Gastrocnemius medialis (tissue), 4 donors: ENCODE measurements around the gene ARID5B. TPM values are rescaled to one million over a fixed set of nuclear protein-coding genes. Genes with fewer than 3 reads are reported as not detected.
A peak's percentile ranks its signal among the peaks of the same experiment; 100 is the strongest.

Experiments used
- ATAC-seq, 2 donors: fragments of 150-250 bp; one replicate each; pipeline ENCODE4 v1.9.1; 2016
- DNase-seq, 2 donors: peaks; one replicate each; pipeline ENCODE4 v3.0.0-alpha.2; 2019
- H3K27ac ChIP-seq, 4 donors: fragments of 200-600 bp; sonication (generic); 1 replicate in 1 of 4; 2 replicates in 3 of 4; pipeline ENCODE4 v1.5.1; 2016 to 2018; ENCODE audit warnings: mild to moderate bottlenecking in 2 of 4, moderate library complexity in 1 of 4
- H3K27me3 ChIP-seq, 3 donors: fragments of 200-600 bp; sonication (generic) in 2 of 3; 1 replicate in 1 of 3; 2 replicates in 2 of 3; pipeline versions ENCODE4 v1.5.1 to v1.6.0; 2016 to 2019; ENCODE audit warnings: mild to moderate bottlenecking in 1 of 3, moderate library complexity in 1 of 3
- H3K36me3 ChIP-seq, 2 donors: fragments of 200-600 bp; sonication (generic) in 1 of 2; one replicate each; pipeline ENCODE4 v1.5.1; 2017 to 2018
- H3K4me1 ChIP-seq, 2 donors: fragments of 200-600 bp; sonication (generic) in 1 of 2; one replicate each; pipeline ENCODE4 v1.5.1; 2016 to 2017; ENCODE audit warnings: mild to moderate bottlenecking in 2 of 2
- H3K4me3 ChIP-seq, 4 donors: fragments of 200-600 bp; sonication (generic) in 3 of 4; 1 replicate in 1 of 4; 2 replicates in 3 of 4; pipeline ENCODE4 v1.5.1; 2016 to 2019; ENCODE audit warnings: mild to moderate bottlenecking in 2 of 4
- H3K9me3 ChIP-seq, 3 donors: fragments of 200-600 bp; sonication (generic) in 2 of 3; 1 replicate in 1 of 3; 2 replicates in 2 of 3; pipeline ENCODE4 v1.5.1; 2016 to 2019
- POLR2A ChIP-seq, 2 donors: fragments of 450-650 bp; IDR thresholded peaks; one replicate each; pipeline ENCODE4 v1.6.1; 2017; ENCODE audit warnings: antibody characterized with exemption in 2 of 2, mild to moderate bottlenecking in 2 of 2, moderate library complexity in 2 of 2
- in situ Hi-C, 4 donors: fragments of 200-750 bp; cut with MboI; loops; one replicate each; pipeline versions ENCODE4 v1.15.0 to v1.8.0; 2017; ENCODE audit warnings: low sequenced_read_pairs in 4 of 4
- intact Hi-C: fragments of 100-400 bp; cut with DNase I; formaldehyde crosslinking; loops from one replicate; pipeline ENCODE4 v1.15.1; 2023; ENCODE audit warnings: low total_unique reads
- total RNA-seq, 4 donors: library from RNA; depleted of rRNA; stranded (reverse); fragments of >200 nt; gene quantifications; one replicate each; pipeline versions ENCODE4 v1.1.0 to v1.2.3, GENCODE V29; 2016
- TF ChIP-seq, protein P1 (sequence below), 5 experiments: fragments of 450-650 bp in 3 of 5; fragments of 200-600 bp in 2 of 5; sonication (generic) in 2 of 5; IDR thresholded peaks in 4 of 5; conservative IDR thresholded peaks in 1 of 5; 1 replicate in 4 of 5; 2 replicates in 1 of 5; pipeline ENCODE4 v1.5.1; 2016 to 2019; ENCODE audit warnings: antibody characterized with exemption in 5 of 5, mild to moderate bottlenecking in 3 of 5, moderate library complexity in 3 of 5

The ARID5B gene
- total RNA-seq, 4 donors from 2014 or later, result 156 to 512 (median 263) TPM

DNA sequence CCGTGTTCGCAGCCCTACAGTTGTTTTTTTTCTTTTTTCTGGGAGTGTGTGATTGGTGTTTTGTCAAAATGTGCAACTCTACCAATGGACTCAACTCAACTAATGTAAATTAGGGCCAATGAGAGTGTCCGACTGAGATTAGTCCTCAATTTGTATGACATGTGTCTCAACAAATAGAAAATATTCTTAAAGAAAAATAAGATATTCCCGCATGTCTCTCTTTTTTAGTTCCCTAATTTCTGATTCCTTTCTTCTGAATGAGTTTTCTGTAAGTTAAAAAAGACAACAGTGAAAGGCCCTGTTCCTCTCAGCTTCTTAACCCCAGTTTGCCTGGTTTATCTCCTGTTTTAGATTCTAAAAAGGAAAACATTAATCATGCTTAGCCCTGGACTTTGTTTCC, 61.5 kb downstream of the ARID5B start:
- intact Hi-C loops (no loop called here), in situ Hi-C loops (no loop called here)
- Histone ChIP-seq H3K36me3 (no peaks in the 10 kb centered on the region), H3K4me3 (no peak overlapping the region), H3K27me3 (no peaks in the 10 kb centered on the region), H3K27ac (no peak overlapping the region), H3K9me3 (no peaks in the 10 kb centered on the region), H3K4me1 (peaks cover 21 to 38% of the 10 kb centered on the region in 2 donors)
- TF ChIP-seq, protein P1, sequence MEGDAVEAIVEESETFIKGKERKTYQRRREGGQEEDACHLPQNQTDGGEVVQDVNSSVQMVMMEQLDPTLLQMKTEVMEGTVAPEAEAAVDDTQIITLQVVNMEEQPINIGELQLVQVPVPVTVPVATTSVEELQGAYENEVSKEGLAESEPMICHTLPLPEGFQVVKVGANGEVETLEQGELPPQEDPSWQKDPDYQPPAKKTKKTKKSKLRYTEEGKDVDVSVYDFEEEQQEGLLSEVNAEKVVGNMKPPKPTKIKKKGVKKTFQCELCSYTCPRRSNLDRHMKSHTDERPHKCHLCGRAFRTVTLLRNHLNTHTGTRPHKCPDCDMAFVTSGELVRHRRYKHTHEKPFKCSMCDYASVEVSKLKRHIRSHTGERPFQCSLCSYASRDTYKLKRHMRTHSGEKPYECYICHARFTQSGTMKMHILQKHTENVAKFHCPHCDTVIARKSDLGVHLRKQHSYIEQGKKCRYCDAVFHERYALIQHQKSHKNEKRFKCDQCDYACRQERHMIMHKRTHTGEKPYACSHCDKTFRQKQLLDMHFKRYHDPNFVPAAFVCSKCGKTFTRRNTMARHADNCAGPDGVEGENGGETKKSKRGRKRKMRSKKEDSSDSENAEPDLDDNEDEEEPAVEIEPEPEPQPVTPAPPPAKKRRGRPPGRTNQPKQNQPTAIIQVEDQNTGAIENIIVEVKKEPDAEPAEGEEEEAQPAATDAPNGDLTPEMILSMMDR (IDR thresholded peaks at IDR 0.05 in 4 of 5, conservative IDR thresholded peaks at IDR 0.05 in 1 of 5), result no peak
- TF ChIP-seq POLR2A (IDR thresholded peaks at IDR 0.05), result no peak
- ATAC-seq (no peak), DNase-seq (no peak)

DNA sequence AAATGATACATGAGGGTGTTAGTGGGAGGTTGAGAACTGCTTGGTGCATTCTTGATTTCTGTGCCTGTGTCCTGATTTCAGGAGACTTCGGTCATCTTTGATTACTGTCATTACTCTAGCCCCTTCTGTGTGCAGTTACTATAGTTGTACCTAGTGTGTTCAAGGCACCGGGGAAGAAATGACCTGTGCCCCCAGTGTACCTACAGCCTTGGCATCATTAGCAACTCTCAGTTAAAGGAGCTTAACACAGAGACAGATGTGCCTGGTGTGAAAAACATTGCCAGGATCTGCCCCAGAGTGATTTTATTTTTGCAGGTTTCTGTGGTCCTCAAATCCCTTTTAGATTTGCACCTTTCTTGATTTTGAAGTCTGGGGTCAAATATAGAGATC, 62.2 kb downstream of the ARID5B start:
- TF ChIP-seq, protein P1 (IDR thresholded peaks at IDR 0.05 in 4 of 5, conservative IDR thresholded peaks at IDR 0.05 in 1 of 5), result no peak
- TF ChIP-seq POLR2A (IDR thresholded peaks at IDR 0.05), result no peak
- H3K9me3 ChIP-seq, result no peaks in the 10 kb centered on the region
- no peak for ATAC-seq
- DNase-seq, result no peak
- peak overlapping the region in 2 of 4 donors; percentile 27 to 29 for H3K27ac ChIP-seq
- H3K4me1 ChIP-seq, result peaks cover 21 to 38% of the 10 kb centered on the region in 2 donors
- H3K36me3 ChIP-seq, result no peaks in the 10 kb centered on the region
- in situ Hi-C loops (no loop called here), intact Hi-C loops (no loop called here)
- no peaks in the 10 kb centered on the region for H3K27me3 ChIP-seq
- H3K4me3 ChIP-seq, result peak overlapping the region in 1 of 4 donors; percentile 29

DNA sequence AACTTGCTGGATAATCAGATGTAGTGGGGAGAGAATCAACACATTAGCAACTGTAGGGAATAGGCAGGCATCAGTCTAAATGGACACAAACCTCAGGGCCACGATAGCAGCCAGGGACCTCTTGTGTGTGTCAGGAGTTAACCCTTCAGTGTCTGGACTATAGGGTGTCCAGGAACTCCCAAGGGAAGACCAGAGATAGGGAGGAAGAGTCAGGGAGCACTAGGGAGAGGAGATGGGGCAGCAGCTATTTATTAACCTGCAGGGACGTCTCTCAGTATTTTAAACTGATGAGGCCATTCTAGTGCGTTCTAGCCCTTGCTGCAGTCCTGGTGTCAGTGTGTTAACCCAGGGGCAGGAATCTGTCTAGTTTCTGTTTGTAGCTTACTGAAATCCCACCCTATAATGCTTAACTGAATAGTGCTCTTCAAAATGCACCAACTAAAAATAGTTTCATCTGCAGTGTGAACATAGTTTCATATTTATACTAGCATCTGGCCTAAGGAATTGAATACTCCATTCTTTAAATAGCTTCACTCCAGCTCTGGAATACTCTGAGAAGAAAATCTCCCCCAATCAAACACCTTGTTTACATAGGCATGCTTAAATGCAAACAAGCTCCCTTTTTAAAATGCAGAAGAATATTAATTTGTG, 62.7 kb downstream of the ARID5B start:
- intact Hi-C loops (no loop called here), in situ Hi-C loops (no loop called here)
- DNase-seq (no peak), ATAC-seq (no peak)
- Histone ChIP-seq H3K27ac (peak overlapping the region in 2 of 4 donors; percentile 27 to 29), H3K4me3 (peak overlapping the region in 2 of 4 donors; percentile 16 to 29), H3K4me1 (peaks cover 21 to 35% of the 10 kb centered on the region in 2 donors), H3K27me3 (no peaks in the 10 kb centered on the region), H3K9me3 (no peaks in the 10 kb centered on the region), H3K36me3 (no peaks in the 10 kb centered on the region)
- no peak for TF ChIP-seq POLR2A (IDR thresholded peaks at IDR 0.05)
- TF ChIP-seq, protein P1 (IDR thresholded peaks at IDR 0.05 in 4 of 5, conservative IDR thresholded peaks at IDR 0.05 in 1 of 5), result no peak

DNA sequence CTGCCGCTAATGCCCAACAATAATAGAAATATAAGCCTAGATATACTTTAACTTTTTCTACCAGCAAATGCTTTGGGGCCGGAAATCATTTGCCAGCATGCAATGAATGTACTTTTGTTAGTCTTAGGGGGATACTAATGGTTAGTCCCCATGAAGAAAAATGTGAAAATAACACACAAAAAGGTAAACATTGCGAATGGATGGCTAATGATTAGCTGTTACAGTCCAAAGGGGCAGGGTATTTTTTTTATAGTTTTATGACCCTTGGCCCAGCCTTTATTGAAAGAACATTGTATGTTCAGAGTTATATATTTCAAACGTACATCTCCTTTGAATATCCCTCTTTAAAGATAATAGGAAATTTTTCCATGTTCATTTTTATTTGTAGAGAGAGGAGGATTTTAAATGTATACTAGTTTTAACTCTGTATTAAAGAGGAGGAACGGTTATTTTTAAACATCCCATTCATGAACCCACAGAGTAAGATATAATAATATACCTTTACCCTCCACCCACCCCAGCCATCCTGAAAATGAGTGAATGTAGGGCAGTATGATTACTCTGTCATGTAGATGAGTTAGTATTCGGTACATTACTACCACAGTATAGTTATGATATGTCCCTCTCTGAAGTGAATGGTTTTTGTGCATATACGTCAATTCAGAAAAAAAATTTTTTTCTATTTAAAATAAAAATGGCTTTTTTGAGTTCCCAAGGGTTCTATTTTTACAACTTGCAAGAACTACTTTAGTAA, 63.6 kb downstream of the ARID5B start:
- H3K4me3 ChIP-seq, result no peak overlapping the region
- intact Hi-C loops, result no loop called here
- no peaks in the 10 kb centered on the region for H3K9me3 ChIP-seq
- peaks cover 24 to 35% of the 10 kb centered on the region in 2 donors for H3K4me1 ChIP-seq
- H3K27ac ChIP-seq, result peak overlapping the region in 1 of 4 donors; percentile 27
- ATAC-seq (no peak), DNase-seq (no peak)
- H3K36me3 ChIP-seq, result no peaks in the 10 kb centered on the region
- TF ChIP-seq, protein P1 (IDR thresholded peaks at IDR 0.05 in 4 of 5, conservative IDR thresholded peaks at IDR 0.05 in 1 of 5), result no peak
- in situ Hi-C loops, result no loop called here
- no peaks in the 10 kb centered on the region for H3K27me3 ChIP-seq
